ENCODE measurements around the gene IDNK.

Gene IDNK

DNA sequence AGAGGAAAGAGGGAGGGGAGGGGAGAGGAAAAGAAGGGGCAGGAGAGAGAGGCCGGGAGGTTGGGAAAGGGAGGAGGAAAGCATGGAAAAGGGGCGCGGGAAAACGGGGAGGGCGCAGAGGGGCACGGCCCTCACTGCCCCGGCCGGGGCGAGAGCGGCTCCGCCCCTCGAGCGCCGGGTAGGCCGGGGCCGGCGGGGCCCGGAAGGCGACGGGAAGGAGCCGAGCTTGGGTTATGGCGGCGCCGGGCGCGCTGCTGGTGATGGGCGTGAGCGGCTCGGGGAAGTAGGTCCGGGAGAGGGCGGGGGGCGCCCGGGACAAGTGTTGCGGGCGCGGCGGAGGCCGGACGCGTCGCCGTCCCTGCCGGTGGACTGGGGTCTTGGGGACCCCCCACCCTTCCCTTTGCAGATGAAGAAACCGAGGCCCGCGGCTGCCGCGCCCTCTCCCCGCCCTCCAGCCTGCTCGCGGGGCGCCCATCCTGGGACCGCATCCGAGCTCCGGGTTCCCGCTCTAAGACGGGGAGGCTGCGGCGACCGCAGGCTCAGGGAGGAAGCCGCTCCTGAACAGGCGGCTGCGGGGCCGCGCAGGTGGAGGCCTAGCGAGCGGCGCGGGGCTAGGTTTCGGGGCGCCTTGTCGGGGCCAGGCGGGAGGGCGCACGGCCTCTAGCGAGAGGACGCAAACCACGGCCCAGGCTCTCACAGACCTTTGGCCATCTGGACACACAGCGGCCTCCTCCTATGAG is at the start of gene IDNK:
Gene IDNK, plus strand, starts transcription at position 205 of the 740 bp plus-strand sequence. Its CDS starts 29 bp downstream, at position 234.
- TF ChIP-seq, protein P1, sequence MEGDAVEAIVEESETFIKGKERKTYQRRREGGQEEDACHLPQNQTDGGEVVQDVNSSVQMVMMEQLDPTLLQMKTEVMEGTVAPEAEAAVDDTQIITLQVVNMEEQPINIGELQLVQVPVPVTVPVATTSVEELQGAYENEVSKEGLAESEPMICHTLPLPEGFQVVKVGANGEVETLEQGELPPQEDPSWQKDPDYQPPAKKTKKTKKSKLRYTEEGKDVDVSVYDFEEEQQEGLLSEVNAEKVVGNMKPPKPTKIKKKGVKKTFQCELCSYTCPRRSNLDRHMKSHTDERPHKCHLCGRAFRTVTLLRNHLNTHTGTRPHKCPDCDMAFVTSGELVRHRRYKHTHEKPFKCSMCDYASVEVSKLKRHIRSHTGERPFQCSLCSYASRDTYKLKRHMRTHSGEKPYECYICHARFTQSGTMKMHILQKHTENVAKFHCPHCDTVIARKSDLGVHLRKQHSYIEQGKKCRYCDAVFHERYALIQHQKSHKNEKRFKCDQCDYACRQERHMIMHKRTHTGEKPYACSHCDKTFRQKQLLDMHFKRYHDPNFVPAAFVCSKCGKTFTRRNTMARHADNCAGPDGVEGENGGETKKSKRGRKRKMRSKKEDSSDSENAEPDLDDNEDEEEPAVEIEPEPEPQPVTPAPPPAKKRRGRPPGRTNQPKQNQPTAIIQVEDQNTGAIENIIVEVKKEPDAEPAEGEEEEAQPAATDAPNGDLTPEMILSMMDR (IDR thresholded peaks at IDR 0.05; ENCODE audit: insufficient read depth, low read depth, low read length, missing control alignments): no peak
- DNase-seq (ENCODE audit: low read depth): peak; percentile 75
- H3K4me3 ChIP-seq (ENCODE audit: low read depth, low read length): peak within 1 kb of the TSS; percentile 61

DNA sequence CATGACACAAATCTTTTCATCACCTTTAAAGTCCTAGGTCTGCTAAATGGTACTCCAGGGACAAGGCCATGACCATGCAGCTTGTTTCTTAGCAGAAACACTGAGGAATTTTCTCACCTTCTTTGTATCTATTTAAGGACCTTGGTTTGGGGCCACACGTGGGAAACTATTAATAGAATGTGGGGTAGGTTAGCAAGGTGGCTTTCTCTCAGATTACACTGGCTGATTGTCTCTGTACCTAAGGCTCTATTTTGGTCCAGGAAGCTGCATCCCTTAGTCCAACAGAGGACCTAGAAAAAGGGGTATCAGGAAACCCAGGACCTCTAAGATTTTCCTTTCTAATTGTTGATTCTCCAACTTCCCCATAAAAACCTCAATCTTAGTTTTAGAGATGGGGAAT is 48.5 kb upstream of the IDNK start:
- TF ChIP-seq, protein P1 (IDR thresholded peaks at IDR 0.05; ENCODE audit: insufficient read depth, low read depth, low read length, missing control alignments): no peak
- DNase-seq (ENCODE audit: low read depth): no peak
- H3K4me3 ChIP-seq (ENCODE audit: low read depth, low read length): no peak overlapping the region

DNA sequence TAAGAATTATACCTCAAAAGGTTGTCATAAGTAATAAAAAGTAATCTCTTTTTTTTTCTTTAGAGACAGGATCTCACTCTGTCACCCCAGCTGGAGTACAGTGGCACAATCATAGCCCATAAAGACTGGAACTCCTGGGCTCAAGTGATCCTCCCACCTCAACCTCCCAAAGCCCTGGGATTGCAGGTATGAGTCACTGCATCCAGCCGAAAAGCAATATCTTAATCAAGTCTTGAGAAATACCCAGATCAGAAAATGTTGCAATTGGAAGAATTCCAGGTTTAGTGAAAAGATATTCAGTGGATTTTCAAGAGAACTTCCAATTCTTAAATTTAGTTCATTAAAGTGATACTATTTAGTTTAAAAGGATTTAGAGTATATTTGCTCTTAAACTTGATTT is 40.9 kb upstream of the IDNK start:
- H3K4me3 ChIP-seq (ENCODE audit: low read depth, low read length): no peak overlapping the region
- TF ChIP-seq, protein P1 (IDR thresholded peaks at IDR 0.05; ENCODE audit: insufficient read depth, low read depth, low read length, missing control alignments): no peak
- DNase-seq (ENCODE audit: low read depth): no peak

DNA sequence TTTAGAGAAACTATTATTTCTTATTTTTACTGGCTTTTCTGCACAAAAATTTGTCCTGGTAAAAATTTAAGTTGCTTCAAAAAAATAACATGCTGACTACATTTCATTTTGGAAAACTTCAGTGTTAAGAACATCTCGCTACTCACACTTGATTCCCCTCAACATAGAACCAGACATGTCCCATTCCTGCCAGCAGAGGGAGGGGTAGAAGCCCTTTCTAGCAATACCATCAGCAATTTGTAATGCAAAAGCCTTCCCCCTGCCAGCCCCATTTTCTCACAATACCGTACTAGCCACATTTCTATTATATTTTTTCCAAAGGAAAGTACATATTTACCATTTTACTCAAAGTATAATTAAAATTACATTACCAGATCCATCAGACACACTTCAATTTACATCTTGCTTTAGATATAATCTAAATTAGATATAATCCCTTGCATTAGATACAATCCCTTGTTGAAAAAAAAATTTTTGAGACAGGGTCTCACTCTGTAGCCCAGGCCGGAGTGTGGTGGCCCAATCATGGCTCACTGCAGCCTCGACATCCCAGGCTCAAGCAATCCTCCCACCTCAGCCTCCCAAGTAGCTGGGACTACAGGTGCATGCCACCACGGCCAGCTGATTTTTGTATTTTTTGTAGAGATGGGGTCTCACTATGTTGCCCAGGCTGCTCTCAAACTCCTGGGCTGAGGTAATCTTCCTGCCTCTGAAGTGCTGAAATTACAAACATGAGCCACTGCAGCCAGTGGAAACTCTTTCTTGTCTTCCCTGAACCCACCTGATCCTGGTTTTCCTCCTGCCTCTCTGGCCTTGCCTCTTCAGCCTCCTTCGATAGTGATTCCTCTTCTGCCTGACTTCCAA is 39.6 kb upstream of the IDNK start:
- peak; percentile 61 for DNase-seq (ENCODE audit: low read depth)
- H3K4me3 ChIP-seq (ENCODE audit: low read depth, low read length): no peak overlapping the region
- TF ChIP-seq, protein P1 (IDR thresholded peaks at IDR 0.05; ENCODE audit: insufficient read depth, low read depth, low read length, missing control alignments): peak; percentile 66

DNA sequence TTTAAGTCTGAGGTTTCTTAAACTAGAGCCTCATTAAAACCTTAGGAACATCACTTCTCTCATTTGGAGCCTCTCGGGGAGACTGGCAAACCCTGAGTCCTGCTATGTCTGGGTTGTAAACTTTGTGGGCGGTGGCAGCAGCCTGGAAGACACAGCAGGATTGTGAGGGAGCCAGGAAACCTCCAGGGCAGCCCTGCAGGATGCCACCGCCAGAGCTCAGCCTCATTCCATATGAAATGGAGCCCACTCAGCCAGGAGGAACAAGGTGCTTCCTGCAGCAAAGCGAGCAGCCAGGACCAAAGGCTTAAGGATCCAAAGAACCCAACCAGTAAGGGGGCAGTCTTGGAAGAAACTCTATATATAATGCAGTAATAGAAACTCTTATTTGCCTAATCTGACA is 37.9 kb upstream of the IDNK start:
- TF ChIP-seq, protein P1 (IDR thresholded peaks at IDR 0.05; ENCODE audit: insufficient read depth, low read depth, low read length, missing control alignments): no peak
- H3K4me3 ChIP-seq (ENCODE audit: low read depth, low read length): no peak overlapping the region
- DNase-seq (ENCODE audit: low read depth): no peak

DNA sequence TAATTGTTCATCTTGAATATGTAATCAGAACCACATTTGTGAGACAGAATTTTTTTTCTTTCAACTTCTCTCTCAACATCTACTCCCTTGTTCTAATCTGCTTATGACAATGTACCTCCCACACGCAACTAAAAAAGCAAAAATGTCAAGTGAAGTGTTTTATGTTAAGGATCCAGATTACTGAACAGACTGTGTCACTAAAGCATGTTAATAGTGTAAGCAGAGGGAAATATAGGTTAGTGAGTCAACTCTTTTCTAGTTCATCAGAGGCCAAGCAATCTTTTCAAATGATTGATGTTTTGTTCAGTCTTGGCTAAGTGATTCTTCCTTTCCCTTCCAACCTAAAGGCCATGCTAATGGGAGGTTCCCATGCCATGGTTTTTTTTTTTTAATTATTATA is 34.7 kb upstream of the IDNK start:
- no peak overlapping the region for H3K4me3 ChIP-seq (ENCODE audit: low read depth, low read length)
- TF ChIP-seq, protein P1 (IDR thresholded peaks at IDR 0.05; ENCODE audit: insufficient read depth, low read depth, low read length, missing control alignments): no peak
- no peak for DNase-seq (ENCODE audit: low read depth)
